CD8-positive, alpha-beta memory T cell (primary cell): Measurements from ENCODE around the gene ZFP91. TPM values are rescaled to one million over a fixed set of nuclear protein-coding genes. Genes with fewer than 3 reads are reported as not detected.

Experiments
- CTCF ChIA-PET: fragments of 350-600 bp; sonication (Branson Sonifier 250); formaldehyde crosslinking; loops from one replicate; lab custom pipeline; 2021; ENCODE audit warnings: antibody characterized with exemption; lab: Charles Lee
- POLR2A ChIA-PET: fragments of 350-600 bp; sonication (Branson Sonifier 250); formaldehyde crosslinking; loops from one replicate; lab custom pipeline; 2021; ENCODE audit warnings: antibody characterized with exemption; lab: Charles Lee
- DNase-seq, 5 donors: peaks; one replicate each; pipeline versions ENCODE4 v3.0.0 to v3.0.0-alpha.2; 2020 to 2022; ENCODE audit warnings: mixed read lengths in 1 of 5
- H3K27ac ChIP-seq: one replicate; pipeline ENCODE4 v1.7.0; 2013; ENCODE audit warnings: low read depth, mild to moderate bottlenecking, low read length, moderate library complexity
- H3K27me3 ChIP-seq: 2 replicates; pipeline ENCODE4 v1.7.0; 2013; ENCODE audit warnings: low read length, mild to moderate bottlenecking; ENCODE audit not compliant: insufficient read depth, poor library complexity, severe bottlenecking
- H3K36me3 ChIP-seq: 2 replicates; pipeline ENCODE4 v1.7.0; 2013; ENCODE audit warnings: mild to moderate bottlenecking, low read length, moderate library complexity; ENCODE audit not compliant: insufficient read depth
- H3K4me1 ChIP-seq: 2 replicates; pipeline ENCODE4 v1.7.0; 2013; ENCODE audit warnings: mild to moderate bottlenecking, low read length, moderate library complexity; ENCODE audit not compliant: insufficient read depth
- H3K4me3 ChIP-seq: 2 replicates; pipeline ENCODE4 v1.7.0; 2013; ENCODE audit warnings: mild to moderate bottlenecking, low read length
- H3K9me3 ChIP-seq: 2 replicates; pipeline ENCODE4 v1.7.0; 2013; ENCODE audit warnings: mild to moderate bottlenecking, low read length
- H3K27ac Mint-ChIP-seq, 8 donors: one replicate each; pipeline ENCODE4 v1.8.0; 2020 to 2021; ENCODE audit warnings: mixed read lengths in 8 of 8, mild to moderate bottlenecking in 6 of 8, inconsistent platforms in 3 of 8, moderate library complexity in 3 of 8
- H3K27me3 Mint-ChIP-seq, 2 donors: one replicate each; pipeline ENCODE4 v1.8.0; 2020 to 2021; ENCODE audit warnings: mixed read lengths in 2 of 2, mild to moderate bottlenecking in 1 of 2, moderate library complexity in 1 of 2
- H3K36me3 Mint-ChIP-seq, 3 donors: one replicate each; pipeline ENCODE4 v1.8.0; 2020 to 2021; ENCODE audit warnings: mixed read lengths in 3 of 3, inconsistent platforms in 1 of 3, mild to moderate bottlenecking in 1 of 3
- H3K4me1 Mint-ChIP-seq, 3 donors: one replicate each; pipeline ENCODE4 v1.8.0; 2020 to 2021; ENCODE audit warnings: mixed read lengths in 3 of 3, inconsistent platforms in 1 of 3, mild to moderate bottlenecking in 1 of 3
- H3K4me3 Mint-ChIP-seq, 7 donors: one replicate each; pipeline ENCODE4 v1.8.0; 2020 to 2021; ENCODE audit warnings: mixed read lengths in 7 of 7, mild to moderate bottlenecking in 6 of 7, moderate library complexity in 4 of 7, inconsistent platforms in 2 of 7
- H3K9me3 Mint-ChIP-seq, 5 donors: one replicate each; pipeline ENCODE4 v1.8.0; 2020 to 2022; ENCODE audit warnings: mixed read lengths in 5 of 5, mild to moderate bottlenecking in 3 of 5, moderate library complexity in 2 of 5, inconsistent platforms in 1 of 5
- polyA plus RNA-seq: library from polyadenylated mRNA; unstranded; fragments of 300-500 nt; fragmentation: Illumina TruSeq; gene quantifications from one replicate; pipeline ENCODE4 v1.2.3, GENCODE V29; 2021
- total RNA-seq, 2 experiments: library from RNA; stranded (reverse); gene quantifications; one replicate each; pipeline ENCODE4 v1.2.3, GENCODE V29; 2021

Gene ZFP91, protein sequence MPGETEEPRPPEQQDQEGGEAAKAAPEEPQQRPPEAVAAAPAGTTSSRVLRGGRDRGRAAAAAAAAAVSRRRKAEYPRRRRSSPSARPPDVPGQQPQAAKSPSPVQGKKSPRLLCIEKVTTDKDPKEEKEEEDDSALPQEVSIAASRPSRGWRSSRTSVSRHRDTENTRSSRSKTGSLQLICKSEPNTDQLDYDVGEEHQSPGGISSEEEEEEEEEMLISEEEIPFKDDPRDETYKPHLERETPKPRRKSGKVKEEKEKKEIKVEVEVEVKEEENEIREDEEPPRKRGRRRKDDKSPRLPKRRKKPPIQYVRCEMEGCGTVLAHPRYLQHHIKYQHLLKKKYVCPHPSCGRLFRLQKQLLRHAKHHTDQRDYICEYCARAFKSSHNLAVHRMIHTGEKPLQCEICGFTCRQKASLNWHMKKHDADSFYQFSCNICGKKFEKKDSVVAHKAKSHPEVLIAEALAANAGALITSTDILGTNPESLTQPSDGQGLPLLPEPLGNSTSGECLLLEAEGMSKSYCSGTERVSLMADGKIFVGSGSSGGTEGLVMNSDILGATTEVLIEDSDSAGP
- total RNA-seq (10 to 100 TPM; 61.0 to 61.7 TPM), polyA plus RNA-seq (6.9 TPM)

DNA sequence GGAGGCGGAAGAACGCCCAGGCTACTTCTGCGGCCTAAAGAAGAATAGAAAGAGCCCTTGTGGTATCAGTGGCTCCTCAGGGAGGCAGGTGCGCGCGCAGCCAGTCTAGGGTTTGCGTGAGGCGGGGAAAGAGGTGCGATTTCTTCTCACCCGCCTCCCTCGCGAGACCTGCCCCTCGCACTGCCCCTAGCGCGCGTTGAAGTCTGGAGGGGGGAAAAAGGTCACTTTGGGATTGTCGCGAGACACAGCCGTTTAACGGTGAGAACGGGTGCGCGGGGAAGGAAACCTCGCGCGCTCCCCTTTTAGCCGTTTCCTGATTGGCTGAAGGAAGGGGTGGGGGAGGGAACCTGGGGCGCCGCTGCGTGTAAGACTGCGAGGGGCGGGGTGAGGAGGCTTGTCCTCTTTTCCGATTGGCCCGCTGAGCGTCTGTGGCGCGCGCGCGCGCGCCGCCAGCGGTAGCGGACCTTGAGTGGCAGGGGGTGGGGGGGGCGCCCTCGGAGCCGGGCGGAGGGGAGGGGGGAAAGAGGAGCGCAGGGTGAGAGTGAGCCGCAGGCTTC is at the start of gene ZFP91:
Gene ZFP91, plus strand, starts transcription at position 429 of the 557 bp plus-strand sequence. CDS start 219 bp downstream, outside the sequence.
- POLR2A ChIA-PET = interaction anchor here (1.0 to 2.6 kb wide), 3 partner anchors 11 to 1037 kb away, joined by 3 to 24 read pairs (median 8); partner anchors contain the start of gene OSBP
- Histone ChIP-seq H3K27ac (peak within 1 kb of the TSS; percentile 99), H3K27me3 (no peaks in the 10 kb centered on the region), H3K4me3 (peak within 1 kb of the TSS; percentile 83), H3K36me3 (no peaks in the 10 kb centered on the region), H3K4me1 (peaks cover 63% of the 10 kb centered on the region), H3K9me3 (no peaks in the 10 kb centered on the region)
- H3K27ac Mint-ChIP-seq = peak within 1 kb of the TSS; percentile 99 to 100 (median 100)
- H3K9me3 Mint-ChIP-seq = no peaks in the 10 kb centered on the region
- peak within 1 kb of the TSS; percentile 88 to 99 (median 98) for H3K4me3 Mint-ChIP-seq
- H3K36me3 Mint-ChIP-seq = peaks cover 0 to 46% (median 4%) of the 10 kb centered on the region in 3 donors
- peaks cover 73 to 82% (median 81%) of the 10 kb centered on the region in 3 donors for H3K4me1 Mint-ChIP-seq
- CTCF ChIA-PET = interaction anchor here (1.4 to 5.2 kb wide), 3 partner anchors 10 to 53 kb away, joined by 4 to 73 read pairs (median 5); no protein-coding TSS in a partner anchor
- peaks cover 0 to 16% of the 10 kb centered on the region in 2 donors for H3K27me3 Mint-ChIP-seq
- peak; percentile 91 to 98 (median 95) for DNase-seq

DNA sequence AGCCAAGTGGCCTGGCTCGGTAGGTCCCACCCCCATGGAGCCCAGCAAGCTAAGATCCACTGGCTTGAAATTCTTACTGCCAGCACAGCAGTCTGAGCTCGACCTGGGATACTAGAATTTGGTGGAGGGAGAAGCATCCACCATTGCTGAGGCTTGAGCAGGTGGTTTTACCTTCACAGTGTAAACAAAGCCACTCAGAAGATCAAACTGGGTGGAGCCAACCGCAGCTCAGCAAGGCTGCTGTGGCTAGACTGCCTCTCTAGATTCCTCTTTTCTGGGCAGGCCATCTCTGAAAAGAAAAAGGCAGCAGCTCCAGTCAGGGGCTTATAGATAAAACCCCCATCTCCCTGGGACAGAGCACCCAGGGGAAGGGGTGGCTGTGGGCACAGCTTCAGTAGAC is 48.6 kb upstream of the ZFP91 start:
- Histone ChIP-seq H3K27me3 (no peaks in the 10 kb centered on the region), H3K9me3 (no peaks in the 10 kb centered on the region), H3K27ac (no peak overlapping the region), H3K4me3 (no peak overlapping the region), H3K4me1 (peaks cover 42% of the 10 kb centered on the region), H3K36me3 (peaks cover 20% of the 10 kb centered on the region)
- no peaks in the 10 kb centered on the region for H3K9me3 Mint-ChIP-seq
- POLR2A ChIA-PET = no interaction called here
- no peaks in the 10 kb centered on the region for H3K27me3 Mint-ChIP-seq
- CTCF ChIA-PET = interaction anchor here (0.8 to 1.8 kb wide), 6 partner anchors 28 to 99 kb away, joined by 3 to 7 read pairs (median 4); no protein-coding TSS in a partner anchor
- H3K4me1 Mint-ChIP-seq = peaks cover 43 to 68% (median 67%) of the 10 kb centered on the region in 3 donors
- H3K27ac Mint-ChIP-seq = peak overlapping the region; percentile 54 to 93 (median 80)
- DNase-seq = peak in 3 of 5 donors; percentile 26 to 76 (median 67)
- peak overlapping the region in 5 of 7 donors; percentile 24 to 71 (median 52) for H3K4me3 Mint-ChIP-seq
- peaks cover 11 to 84% (median 31%) of the 10 kb centered on the region in 3 donors for H3K36me3 Mint-ChIP-seq

DNA sequence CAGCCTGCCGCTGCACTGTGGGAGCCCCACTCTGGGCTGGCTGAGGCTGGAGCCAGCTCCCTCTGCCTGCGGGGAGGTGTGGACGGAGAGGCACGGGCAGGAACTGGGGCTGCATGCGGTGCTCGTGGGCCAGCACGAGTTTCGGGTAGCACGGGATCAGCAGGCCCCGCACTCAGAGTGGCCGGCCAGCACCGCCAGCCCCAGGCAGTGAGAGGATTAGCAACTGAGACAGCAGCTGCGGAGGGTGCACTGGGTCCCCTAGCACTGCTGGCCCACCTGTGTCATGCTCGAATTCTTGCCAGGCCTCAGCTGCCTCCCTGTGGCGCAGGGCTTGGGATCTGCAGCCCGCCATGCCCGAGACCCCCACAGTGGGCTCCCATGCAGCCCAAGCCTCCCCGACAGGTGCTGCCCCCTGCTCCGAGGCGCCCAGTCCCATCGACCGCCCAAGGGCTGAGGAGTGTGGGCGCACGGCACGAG is 47.0 kb upstream of the ZFP91 start:
- Histone ChIP-seq H3K4me3 (no peak overlapping the region), H3K4me1 (peaks cover 25% of the 10 kb centered on the region), H3K36me3 (peaks cover 16% of the 10 kb centered on the region), H3K9me3 (no peaks in the 10 kb centered on the region), H3K27ac (no peak overlapping the region), H3K27me3 (no peaks in the 10 kb centered on the region)
- H3K36me3 Mint-ChIP-seq = peaks cover 24 to 93% (median 35%) of the 10 kb centered on the region in 3 donors
- POLR2A ChIA-PET = no interaction called here
- no peaks in the 10 kb centered on the region for H3K9me3 Mint-ChIP-seq
- H3K4me1 Mint-ChIP-seq = peaks cover 51 to 71% (median 70%) of the 10 kb centered on the region in 3 donors
- H3K27me3 Mint-ChIP-seq = no peaks in the 10 kb centered on the region
- CTCF ChIA-PET = interaction anchor here (0.7 to 1.8 kb wide), 3 partner anchors 12 to 36 kb away, joined by 3 to 7 read pairs (median 4); no protein-coding TSS in a partner anchor
- H3K27ac Mint-ChIP-seq = peak overlapping the region in 1 of 8 donors; percentile 47
- no peak for DNase-seq
- H3K4me3 Mint-ChIP-seq = no peak overlapping the region

- no peaks in the 10 kb centered on the region for H3K9me3 ChIP-seq
- H3K4me3 ChIP-seq = no peak overlapping the region
- peaks cover 45% of the 10 kb centered on the region for H3K36me3 ChIP-seq
- Mint-ChIP-seq H3K4me3 (no peak overlapping the region), H3K27ac (peak overlapping the region in 5 of 8 donors; percentile 15 to 75 (median 64)), H3K27me3 (no peaks in the 10 kb centered on the region), H3K36me3 (peaks cover 28 to 92% (median 44%) of the 10 kb centered on the region in 3 donors), H3K4me1 (peaks cover 15 to 44% (median 36%) of the 10 kb centered on the region in 3 donors), H3K9me3 (no peaks in the 10 kb centered on the region)
- peaks cover 3% of the 10 kb centered on the region for H3K4me1 ChIP-seq
- DNase-seq = no peak
- no peak overlapping the region for H3K27ac ChIP-seq
- H3K27me3 ChIP-seq = no peaks in the 10 kb centered on the region
- ChIA-PET CTCF (interaction anchor here (1.4 kb wide), 1 partner anchor 33 kb away, joined by 3 read pairs; no protein-coding TSS in a partner anchor), POLR2A (no interaction called here)
These were observed 32.0 kb upstream of the ZFP91 start for GRCh38 chr11:58546841-58547240.

- no peaks in the 10 kb centered on the region for H3K9me3 ChIP-seq
- peaks cover 70% of the 10 kb centered on the region for H3K36me3 ChIP-seq
- Mint-ChIP-seq H3K36me3 (peaks cover 24 to 97% (median 45%) of the 10 kb centered on the region in 3 donors), H3K27me3 (no peaks in the 10 kb centered on the region), H3K9me3 (no peaks in the 10 kb centered on the region), H3K4me1 (peaks cover 7 to 43% (median 29%) of the 10 kb centered on the region in 3 donors), H3K27ac (peak overlapping the region in 4 of 8 donors; percentile 7 to 70 (median 64)), H3K4me3 (no peak overlapping the region)
- no peaks in the 10 kb centered on the region for H3K4me1 ChIP-seq
- H3K27ac ChIP-seq = no peak overlapping the region
- POLR2A ChIA-PET = no interaction called here
- no peak overlapping the region for H3K4me3 ChIP-seq
- CTCF ChIA-PET = no interaction called here
- H3K27me3 ChIP-seq = no peaks in the 10 kb centered on the region
- DNase-seq = no peak
These were observed 29.2 kb upstream of the ZFP91 start for GRCh38 chr11:58549644-58550043.

DNA sequence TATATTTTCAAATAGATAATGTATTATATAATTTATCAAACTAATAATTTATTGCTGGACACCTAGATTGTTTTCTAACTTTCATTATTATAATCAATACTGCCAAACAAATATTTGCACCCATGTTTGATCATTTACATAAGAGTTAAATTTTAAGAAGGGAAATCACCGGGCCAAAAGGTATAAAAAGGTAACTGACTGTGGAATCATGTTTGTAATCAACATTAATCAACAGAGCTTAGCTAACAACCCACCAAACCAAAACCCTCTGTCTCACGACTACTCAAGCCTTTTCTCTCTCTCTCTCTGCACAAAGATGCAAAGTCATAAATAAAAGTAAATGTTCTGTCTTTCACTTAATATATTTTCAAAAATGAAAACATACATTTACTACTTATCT is 18.0 kb upstream of the ZFP91 start:
- POLR2A ChIA-PET = no interaction called here
- H3K9me3 Mint-ChIP-seq = no peaks in the 10 kb centered on the region

DNA sequence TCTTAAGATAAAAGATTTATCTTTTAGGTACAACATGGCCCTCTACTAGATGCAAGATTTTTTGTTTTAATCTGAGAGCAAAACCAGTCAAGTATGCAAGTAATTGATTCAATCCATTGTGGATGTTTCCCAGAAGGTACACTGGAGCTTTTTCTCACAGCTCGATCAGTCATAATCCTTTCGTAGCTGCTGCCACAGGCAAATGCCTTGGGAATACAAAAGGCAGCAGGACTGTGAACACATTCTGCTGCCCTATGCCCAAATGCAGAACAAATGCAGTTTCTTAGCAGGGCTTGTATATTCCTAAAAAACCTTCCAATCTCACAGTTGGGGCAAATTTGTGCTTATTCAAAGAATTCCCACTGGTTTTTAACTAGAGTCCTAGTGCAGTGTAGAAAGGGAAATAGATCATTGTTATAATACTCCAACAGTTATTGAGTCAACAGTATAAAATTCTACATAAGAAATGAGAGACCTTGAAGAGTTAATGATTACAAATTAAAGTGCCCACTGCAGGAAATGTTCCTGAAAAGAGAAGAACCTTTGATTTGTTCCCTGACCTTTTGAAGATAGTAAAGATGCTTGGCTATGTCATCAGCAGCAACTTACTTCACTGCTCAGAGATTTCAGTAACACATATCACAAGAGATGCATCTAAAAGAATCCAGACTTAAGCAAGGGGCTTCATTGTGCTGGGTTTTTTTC is 17.3 kb upstream of the ZFP91 start:
- no peak overlapping the region for H3K4me3 ChIP-seq
- no peaks in the 10 kb centered on the region for H3K9me3 Mint-ChIP-seq
- peaks cover 14% of the 10 kb centered on the region for H3K36me3 ChIP-seq
- peaks cover 44% of the 10 kb centered on the region for H3K4me1 ChIP-seq
- ChIA-PET CTCF (no interaction called here), POLR2A (interaction anchor here (1.0 kb wide), 2 partner anchors 15 to 16 kb away, joined by 3 read pairs; partner anchors contain the start of gene LPXN)
- H3K36me3 Mint-ChIP-seq = peaks cover 7 to 67% (median 16%) of the 10 kb centered on the region in 3 donors
- peaks cover 64 to 86% (median 84%) of the 10 kb centered on the region in 3 donors for H3K4me1 Mint-ChIP-seq
- DNase-seq = no peak
- no peaks in the 10 kb centered on the region for H3K9me3 ChIP-seq
- peak overlapping the region; percentile 32 to 83 (median 73) for H3K27ac Mint-ChIP-seq
- no peaks in the 10 kb centered on the region for H3K27me3 ChIP-seq
- no peak overlapping the region for H3K27ac ChIP-seq
- peak overlapping the region in 1 of 7 donors; percentile 10 for H3K4me3 Mint-ChIP-seq
- H3K27me3 Mint-ChIP-seq = no peaks in the 10 kb centered on the region

More for the DNA sequence above, 18.0 kb upstream of the ZFP91 start:
- Histone ChIP-seq H3K36me3 (peaks cover 14% of the 10 kb centered on the region), H3K27me3 (no peaks in the 10 kb centered on the region), H3K9me3 (no peaks in the 10 kb centered on the region), H3K4me3 (no peak overlapping the region), H3K4me1 (peaks cover 44% of the 10 kb centered on the region), H3K27ac (no peak overlapping the region)
- CTCF ChIA-PET = interaction anchor here (1.4 kb wide), 1 partner anchor 8 kb away, joined by 4 read pairs; no protein-coding TSS in a partner anchor
- Mint-ChIP-seq H3K36me3 (peaks cover 7 to 64% (median 16%) of the 10 kb centered on the region in 3 donors), H3K27me3 (no peaks in the 10 kb centered on the region), H3K4me1 (peaks cover 69 to 86% (median 83%) of the 10 kb centered on the region in 3 donors), H3K27ac (peak overlapping the region in 7 of 8 donors; percentile 3 to 83 (median 72)), H3K4me3 (no peak overlapping the region)
- DNase-seq = no peak
